Right renal pelvis (tissue), 4 donors: Measurements from ENCODE around the gene BLOC1S3. TPM values are rescaled to one million over a fixed set of nuclear protein-coding genes. Genes with fewer than 3 reads are reported as not detected.

ENCODE experiments used
- DNase-seq, 4 donors: peaks; one replicate each; pipeline ENCODE4 v3.0.0-alpha.2; 2013; ENCODE audit warnings: low read depth in 4 of 4, low spot score in 3 of 4, missing footprints in 1 of 4
- polyA plus RNA-seq, 4 donors: library from polyadenylated mRNA; unstranded; fragments of 120-200 nt; gene quantifications; one replicate each; pipeline ENCODE4 v1.2.1, GENCODE V29; 2013; ENCODE audit not compliant: insufficient read length in 4 of 4

BLOC1S3 gene
- polyA plus RNA-seq, 4 donors, result 10.5 to 13.9 (median 11.2) TPM

GRCh38 chr19:45160870-45161737 is 17.5 kb upstream of the BLOC1S3 start, which contains the start of gene NKPD1:
Gene NKPD1 (minus strand): TSS chr19:45160982. CDS start chr19:45160150, 832 bp downstream.
- DNase-seq, result no peak

- DNase-seq, result no peak
Measured at GRCh38 chr19:45161738-45162607, 16.6 kb upstream of the BLOC1S3 start.

- DNase-seq, result no peak
Measured at GRCh38 chr19:45162608-45163143, 15.9 kb upstream of the BLOC1S3 start.

- no peak for DNase-seq
Measured at GRCh38 chr19:45163156-45163555, 15.4 kb upstream of the BLOC1S3 start.

- no peak for DNase-seq
Measured at GRCh38 chr19:45163751-45164460, 14.7 kb upstream of the BLOC1S3 start.

- no peak for DNase-seq
Measured at GRCh38 chr19:45164577-45165335, 13.8 kb upstream of the BLOC1S3 start.

- no peak for DNase-seq
Measured at GRCh38 chr19:45166723-45167252, 11.8 kb upstream of the BLOC1S3 start.

GRCh38 chr19:45168767-45169351 is 9.7 kb upstream of the BLOC1S3 start:
- no peak for DNase-seq

GRCh38 chr19:45169602-45170001 is 9.0 kb upstream of the BLOC1S3 start:
- DNase-seq, result no peak

GRCh38 chr19:45170146-45171106 is 8.2 kb upstream of the BLOC1S3 start:
- DNase-seq, result no peak

- DNase-seq, result no peak
Measured at GRCh38 chr19:45171211-45171623, 7.4 kb upstream of the BLOC1S3 start.

GRCh38 chr19:45172173-45172572 is 6.4 kb upstream of the BLOC1S3 start:
- no peak for DNase-seq

- no peak for DNase-seq
Measured at GRCh38 chr19:45172611-45173208, 5.9 kb upstream of the BLOC1S3 start.

- no peak for DNase-seq
Measured at GRCh38 chr19:45173816-45174215, 4.8 kb upstream of the BLOC1S3 start.

GRCh38 chr19:45175515-45176345 is 2.9 kb upstream of the BLOC1S3 start:
- DNase-seq, result no peak

- DNase-seq, result no peak
Measured at GRCh38 chr19:45177817-45178261, 745 bp upstream of the BLOC1S3 start, which contains the start of gene TRAPPC6A. Gene TRAPPC6A (minus strand): TSS chr19:45178237. CDS start chr19:45178218, 19 bp downstream.
